ENCODE measurements around the gene HLF. TPM values are rescaled to one million over a fixed set of nuclear protein-coding genes. Genes with fewer than 3 reads are reported as not detected.

HLF gene
- total and polyA plus RNA-seq, 2 donors (not counting 1 experiment from before 2014, with no cell fraction given): 0.10 TPM; not detected in 1

DNA sequence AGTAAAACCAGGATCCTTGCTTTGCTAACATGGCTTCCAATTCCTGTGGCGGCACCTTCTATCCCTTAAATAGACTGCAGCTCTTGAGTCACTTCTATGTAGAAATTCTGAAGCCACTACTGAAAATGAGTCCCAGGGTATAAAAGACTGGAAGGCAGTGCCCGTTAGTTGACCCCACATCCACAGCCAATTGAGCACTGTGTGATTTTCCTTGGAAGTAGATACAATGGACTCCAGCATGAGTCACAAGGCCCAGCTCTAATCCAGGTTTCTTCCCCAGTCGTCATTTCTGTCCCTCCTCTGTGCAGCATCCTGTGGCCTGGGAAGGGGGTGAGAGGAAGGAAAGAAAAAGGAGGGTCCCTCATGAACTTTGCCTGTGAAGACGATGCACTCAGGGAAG, 69.5 kb downstream of the HLF start:
- no peaks in the 10 kb centered on the region for H3K4me1 ChIP-seq (ENCODE audit: control insufficient read depth in 2 of 2, insufficient read depth in 2 of 2, low read length in 2 of 2)
- H4K20me1 ChIP-seq (ENCODE audit: control insufficient read depth, insufficient read depth, low read length, poor library complexity, severe bottlenecking): no peaks in the 10 kb centered on the region
- no peak overlapping the region for H3K9ac ChIP-seq (ENCODE audit: low read length)
- Mint-ChIP-seq H3K4me1 (no peaks in the 10 kb centered on the region), H3K4me3 (no peak overlapping the region), H3K9me3 (ENCODE audit: insufficient read depth) (peaks cover 4% of the 10 kb centered on the region), H3K27ac (no peak overlapping the region), H3K27me3 (peaks cover 21% of the 10 kb centered on the region)
- 40% methylated on average over 1 of the region's 4 CpGs for WGBS (ENCODE audit: insufficient coverage)
- H3K9me3 ChIP-seq (ENCODE audit: control extremely low read depth in 1 of 3, control insufficient read depth in 2 of 3, insufficient read depth in 1 of 3, low read length in 2 of 3): no peaks in the 10 kb centered on the region
- intact Hi-C loops (cut with micrococcal nuclease): no loop called here
- ChIA-PET POLR2A (no interaction called here), CTCF (no interaction called here)
- no peaks in the 10 kb centered on the region for H3K36me3 ChIP-seq (replicated peaks in 1 of 2; ENCODE audit: control extremely low read depth in 1 of 2, control insufficient read depth in 1 of 2, extremely low read depth in 1 of 2, insufficient read depth in 2 of 2, low read length in 1 of 2)
- no peaks in the 10 kb centered on the region for H3K27me3 ChIP-seq (replicated peaks in 1 of 4; ENCODE audit: control extremely low read depth in 1 of 4, control insufficient read depth in 3 of 4, insufficient read depth in 4 of 4, low read length in 3 of 4)
- no peak overlapping the region for H3K4me3 ChIP-seq (ENCODE audit: control extremely low read depth in 1 of 5, extremely low read depth in 1 of 5, insufficient read depth in 1 of 5, low read depth in 2 of 5, low read length in 4 of 5)
- ATAC-seq (ENCODE audit: low read depth): no peak
- H3K4me2 ChIP-seq (replicated peaks; ENCODE audit: low read depth, low read length, poor library complexity, severe bottlenecking): no peak overlapping the region
- TF ChIP-seq EZH2 (IDR thresholded peaks at IDR 0.05; ENCODE audit: borderline replicate concordance, insufficient read depth, low read depth, low read length, poor library complexity, severe bottlenecking): no peak
- TF ChIP-seq, protein P1, sequence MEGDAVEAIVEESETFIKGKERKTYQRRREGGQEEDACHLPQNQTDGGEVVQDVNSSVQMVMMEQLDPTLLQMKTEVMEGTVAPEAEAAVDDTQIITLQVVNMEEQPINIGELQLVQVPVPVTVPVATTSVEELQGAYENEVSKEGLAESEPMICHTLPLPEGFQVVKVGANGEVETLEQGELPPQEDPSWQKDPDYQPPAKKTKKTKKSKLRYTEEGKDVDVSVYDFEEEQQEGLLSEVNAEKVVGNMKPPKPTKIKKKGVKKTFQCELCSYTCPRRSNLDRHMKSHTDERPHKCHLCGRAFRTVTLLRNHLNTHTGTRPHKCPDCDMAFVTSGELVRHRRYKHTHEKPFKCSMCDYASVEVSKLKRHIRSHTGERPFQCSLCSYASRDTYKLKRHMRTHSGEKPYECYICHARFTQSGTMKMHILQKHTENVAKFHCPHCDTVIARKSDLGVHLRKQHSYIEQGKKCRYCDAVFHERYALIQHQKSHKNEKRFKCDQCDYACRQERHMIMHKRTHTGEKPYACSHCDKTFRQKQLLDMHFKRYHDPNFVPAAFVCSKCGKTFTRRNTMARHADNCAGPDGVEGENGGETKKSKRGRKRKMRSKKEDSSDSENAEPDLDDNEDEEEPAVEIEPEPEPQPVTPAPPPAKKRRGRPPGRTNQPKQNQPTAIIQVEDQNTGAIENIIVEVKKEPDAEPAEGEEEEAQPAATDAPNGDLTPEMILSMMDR (IDR thresholded peaks at IDR 0.05): no peak
- no peak overlapping the region for H3K27ac ChIP-seq (ENCODE audit: low read length in 2 of 2)
- no peak for DNase-seq
- no peak overlapping the region for H2AFZ ChIP-seq (ENCODE audit: insufficient read depth, low read depth, low read length, poor library complexity, severe bottlenecking)
- no peaks in the 10 kb centered on the region for H3K79me2 ChIP-seq (ENCODE audit: control insufficient read depth, insufficient read depth, low read length)

DNA sequence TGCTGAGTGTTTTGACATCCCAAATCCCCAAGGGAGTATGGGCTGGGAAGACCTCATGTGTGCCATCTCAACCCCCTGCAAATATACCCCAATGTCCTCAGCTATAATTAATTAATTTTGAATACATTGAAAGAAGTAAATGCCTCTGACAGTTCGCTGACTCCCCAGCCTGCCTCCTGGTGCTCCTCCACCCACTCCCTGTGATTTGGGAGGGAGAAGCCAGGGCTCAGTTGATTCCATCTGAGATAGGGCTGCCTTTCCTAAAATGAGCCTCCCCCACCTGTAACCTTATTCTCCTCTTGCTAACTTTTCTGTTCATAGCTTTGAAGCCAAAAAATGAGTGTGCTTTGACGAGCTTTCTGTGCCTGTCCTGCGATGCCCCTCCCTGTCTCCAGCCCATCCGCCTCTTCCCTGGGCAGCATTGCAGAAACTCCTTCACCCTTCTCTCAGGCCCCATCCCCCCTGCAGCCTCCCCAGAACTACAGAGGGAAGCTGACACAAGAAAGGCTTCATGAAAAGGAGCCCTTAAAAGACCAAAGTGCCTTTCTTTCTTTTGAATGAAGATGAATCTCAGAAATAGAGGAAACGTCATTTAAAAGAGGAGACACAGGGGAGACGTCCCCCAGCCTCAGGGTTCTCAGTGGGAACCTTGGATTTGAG, 70.3 kb downstream of the HLF start:
- ATAC-seq (ENCODE audit: low read depth) (no peak), DNase-seq (no peak)
- Histone ChIP-seq H3K79me2 (ENCODE audit: control insufficient read depth, insufficient read depth, low read length) (no peaks in the 10 kb centered on the region), H3K9me3 (ENCODE audit: control extremely low read depth in 1 of 3, control insufficient read depth in 2 of 3, insufficient read depth in 1 of 3, low read length in 2 of 3) (no peaks in the 10 kb centered on the region), H3K4me2 (replicated peaks; ENCODE audit: low read depth, low read length, poor library complexity, severe bottlenecking) (no peak overlapping the region), H3K27me3 (replicated peaks in 1 of 4; ENCODE audit: control extremely low read depth in 1 of 4, control insufficient read depth in 3 of 4, insufficient read depth in 4 of 4, low read length in 3 of 4) (peaks cover 0 to 5% (median 0%) of the 10 kb centered on the region in 4 experiments), H3K4me1 (ENCODE audit: control insufficient read depth in 2 of 2, insufficient read depth in 2 of 2, low read length in 2 of 2) (no peaks in the 10 kb centered on the region), H3K27ac (ENCODE audit: low read length in 2 of 2) (no peak overlapping the region), H3K9ac (ENCODE audit: low read length) (no peak overlapping the region), H2AFZ (ENCODE audit: insufficient read depth, low read depth, low read length, poor library complexity, severe bottlenecking) (no peak overlapping the region), H3K4me3 (ENCODE audit: control extremely low read depth in 1 of 5, extremely low read depth in 1 of 5, insufficient read depth in 1 of 5, low read depth in 2 of 5, low read length in 4 of 5) (no peak overlapping the region), H3K36me3 (replicated peaks in 1 of 2; ENCODE audit: control extremely low read depth in 1 of 2, control insufficient read depth in 1 of 2, extremely low read depth in 1 of 2, insufficient read depth in 2 of 2, low read length in 1 of 2) (no peaks in the 10 kb centered on the region), H4K20me1 (ENCODE audit: control insufficient read depth, insufficient read depth, low read length, poor library complexity, severe bottlenecking) (no peaks in the 10 kb centered on the region)
- TF ChIP-seq, protein P1 (IDR thresholded peaks at IDR 0.05): no peak
- TF ChIP-seq EZH2 (IDR thresholded peaks at IDR 0.05; ENCODE audit: borderline replicate concordance, insufficient read depth, low read depth, low read length, poor library complexity, severe bottlenecking): no peak
- Mint-ChIP-seq H3K27ac (no peak overlapping the region), H3K27me3 (peaks cover 29% of the 10 kb centered on the region), H3K4me3 (no peak overlapping the region), H3K9me3 (ENCODE audit: insufficient read depth) (peaks cover 4% of the 10 kb centered on the region), H3K4me1 (no peaks in the 10 kb centered on the region)
- ChIA-PET POLR2A (no interaction called here), CTCF (interaction anchor here (0.6 to 0.9 kb wide), 2 partner anchors 12 to 20 kb away, joined by 3 read pairs; no protein-coding TSS in a partner anchor)
- 100% methylated on average over 2 of the region's 6 CpGs for WGBS (ENCODE audit: insufficient coverage)
- intact Hi-C loops (cut with micrococcal nuclease): no loop called here
